Keratinocyte (primary cell): ENCODE data around the gene FLVCR2. TPM values are rescaled to one million over a fixed set of nuclear protein-coding genes. Genes with fewer than 3 reads are reported as not detected.

Experiments
- DNase-seq: peaks from one replicate; pipeline ENCODE4 v3.0.0-alpha.2; 2011; ENCODE audit warnings: low read depth, missing footprints, low spot score
- FAIRE-seq: peaks from 2 replicates; lab custom pipeline; 2011; peaks lifted over from hg19 to GRCh38; lab: Jason Lieb, UNC
- H2AFZ ChIP-seq: 2 replicates; pipeline ENCODE4 v1.6.0; 2012; ENCODE audit warnings: low read length, control low read depth, inconsistent platforms; ENCODE audit not compliant: control insufficient read depth
- H3K27ac ChIP-seq: 2 replicates; pipeline ENCODE4 v1.5.1; 2011; ENCODE audit warnings: low read length; ENCODE audit not compliant: control insufficient read depth, insufficient read depth
- H3K27me3 ChIP-seq: 3 replicates; pipeline ENCODE4 v1.6.0; 2011; ENCODE audit warnings: low read length; ENCODE audit not compliant: control insufficient read depth, insufficient read depth; ENCODE audit errors: extremely low read depth
- H3K36me3 ChIP-seq, 2 experiments: 2 replicates in 1 of 2; 3 replicates in 1 of 2; pipeline ENCODE4 v1.5.1; 2011; ENCODE audit warnings: low read length in 2 of 2, mild to moderate bottlenecking in 1 of 2; ENCODE audit not compliant: control insufficient read depth in 2 of 2, insufficient read depth in 2 of 2; ENCODE audit errors: extremely low read depth in 1 of 2
- H3K4me1 ChIP-seq: 3 replicates; pipeline ENCODE4 v1.5.1; 2011; ENCODE audit warnings: low read length; ENCODE audit not compliant: control insufficient read depth, insufficient read depth; ENCODE audit errors: extremely low read depth
- H3K4me2 ChIP-seq: 3 replicates; pipeline ENCODE4 v1.6.0; 2011; ENCODE audit warnings: low read depth, low read length; ENCODE audit not compliant: control insufficient read depth, insufficient read depth; ENCODE audit errors: extremely low read depth
- H3K4me3 ChIP-seq, 3 experiments: fragments of 200-600 bp in 1 of 3; sonication (generic) in 1 of 3; 2 replicates in 2 of 3; 3 replicates in 1 of 3; pipeline ENCODE4 v1.5.1; 2011 to 2016; ENCODE audit warnings: low read length in 3 of 3, mild to moderate bottlenecking in 3 of 3, control low read depth in 2 of 3, inconsistent platforms in 1 of 3, low read depth in 1 of 3, mixed read lengths in 1 of 3, mixed run types in 1 of 3, moderate library complexity in 1 of 3; ENCODE audit not compliant: control insufficient read depth in 2 of 3, insufficient read depth in 2 of 3; ENCODE audit errors: extremely low read depth in 1 of 3
- H3K79me2 ChIP-seq: 2 replicates; pipeline ENCODE4 v1.6.0; 2012; ENCODE audit warnings: low read length; ENCODE audit not compliant: control insufficient read depth, insufficient read depth
- H3K9ac ChIP-seq: 3 replicates; pipeline ENCODE4 v1.6.0; 2011; ENCODE audit warnings: low read length; ENCODE audit not compliant: control insufficient read depth, insufficient read depth; ENCODE audit errors: extremely low read depth
- H3K9me1 ChIP-seq: 3 replicates; pipeline ENCODE4 v1.6.0; 2011; ENCODE audit warnings: low read length; ENCODE audit not compliant: control insufficient read depth, insufficient read depth; ENCODE audit errors: extremely low read depth
- H3K9me3 ChIP-seq: 2 replicates; pipeline ENCODE4 v1.5.1; 2012; ENCODE audit warnings: low read depth, low read length; ENCODE audit not compliant: control insufficient read depth
- H4K20me1 ChIP-seq: 3 replicates; pipeline ENCODE4 v1.6.0; 2011; ENCODE audit warnings: low read length; ENCODE audit not compliant: control insufficient read depth, insufficient read depth; ENCODE audit errors: extremely low read depth
- CTCF ChIP-seq, 3 experiments: IDR thresholded peaks in 1 of 3; conservative IDR thresholded peaks in 1 of 3; optimal IDR thresholded peaks in 1 of 3; 2 replicates in 2 of 3; 3 replicates in 1 of 3; pipeline versions ENCODE3 to v1.5.1; 2011; ENCODE audit warnings: low read length in 3 of 3, mild to moderate bottlenecking in 3 of 3, moderate library complexity in 2 of 3, control low read depth in 1 of 3, inconsistent platforms in 1 of 3; ENCODE audit not compliant: insufficient read depth in 2 of 3; ENCODE audit errors: extremely low read depth in 1 of 3
- EZH2 ChIP-seq: IDR thresholded peaks from one replicate; pipeline ENCODE4 v1.6.1; 2012; ENCODE audit warnings: inconsistent platforms, mild to moderate bottlenecking, low read length, moderate library complexity
- dilution Hi-C: fragments of 300-500 bp; cut with MboI; formaldehyde crosslinking; loops from one replicate; pipeline ENCODE4 v1.7.0; 2020; ENCODE audit warnings: low sequenced_read_pairs; ENCODE audit not compliant: extremely low pct_ligation_motif_present
- polyA plus RNA-seq, 5 experiments: library from polyadenylated mRNA; depleted of rRNA in 3 of 5; stranded (reverse) in 3 of 5; stranded (forward) in 1 of 5; unstranded in 1 of 5; fragments of >200 nt; gene quantifications; 1 replicate in 1 of 5; 2 replicates in 3 of 5; 3 replicates in 1 of 5; pipeline versions ENCODE4 v1.2.1 to v1.2.3, GENCODE V29; 2011 to 2012; ENCODE audit warnings: missing spikeins in 2 of 5, low read depth in 1 of 5, low replicate concordance in 1 of 5

The FLVCR2 gene
- polyA plus RNA-seq, 1 donor (not counting 4 experiments of a cell fraction or from before 2014, with no cell fraction given) = 0.45 TPM

GRCh38 chr14:75563931-75564330, 14.5 kb upstream of the FLVCR2 start:
- no peaks in the 10 kb centered on the region for H3K9me3 ChIP-seq
- H3K79me2 ChIP-seq = no peaks in the 10 kb centered on the region
- H2AFZ ChIP-seq = no peak overlapping the region
- no peak overlapping the region for H3K27ac ChIP-seq
- H3K36me3 ChIP-seq = no peaks in the 10 kb centered on the region
- TF ChIP-seq EZH2 (no peak), CTCF (optimal IDR thresholded peaks at IDR 0.05 in 1 of 3, IDR thresholded peaks at IDR 0.05 in 1 of 3, conservative IDR thresholded peaks at IDR 0.05 in 1 of 3; ENCODE audit: extremely low read depth in 1 of 3, insufficient read depth in 2 of 3, low read length in 3 of 3) (no peak)
- DNase-seq (no peak), FAIRE-seq (no peak)
- no peak overlapping the region for H3K9ac ChIP-seq
- peaks cover 3% of the 10 kb centered on the region for H4K20me1 ChIP-seq
- peaks cover 18% of the 10 kb centered on the region for H3K4me1 ChIP-seq
- no peak overlapping the region for H3K4me2 ChIP-seq
- dilution Hi-C loops = no loop called here
- no peak overlapping the region for H3K4me3 ChIP-seq
- peaks cover 14% of the 10 kb centered on the region for H3K27me3 ChIP-seq
- peaks cover 2% of the 10 kb centered on the region for H3K9me1 ChIP-seq

GRCh38 chr14:75565056-75565455, 13.4 kb upstream of the FLVCR2 start:
- dilution Hi-C loops = no loop called here
- H3K9me3 ChIP-seq = no peaks in the 10 kb centered on the region
- no peak overlapping the region for H3K27ac ChIP-seq

More at GRCh38 chr14:75565056-75565455, 13.4 kb upstream of the FLVCR2 start:
- no peak overlapping the region for H3K9ac ChIP-seq
- no peak overlapping the region for H2AFZ ChIP-seq
- H3K36me3 ChIP-seq = no peaks in the 10 kb centered on the region
- FAIRE-seq (no peak), DNase-seq (no peak)
- no peaks in the 10 kb centered on the region for H3K9me1 ChIP-seq
- H3K79me2 ChIP-seq = no peaks in the 10 kb centered on the region
- H3K4me3 ChIP-seq = no peak overlapping the region
- H3K27me3 ChIP-seq = peaks cover 14% of the 10 kb centered on the region
- TF ChIP-seq CTCF (optimal IDR thresholded peaks at IDR 0.05 in 1 of 3, IDR thresholded peaks at IDR 0.05 in 1 of 3, conservative IDR thresholded peaks at IDR 0.05 in 1 of 3; ENCODE audit: extremely low read depth in 1 of 3, insufficient read depth in 2 of 3, low read length in 3 of 3) = no peak
- no peak for TF ChIP-seq EZH2
- H4K20me1 ChIP-seq = no peaks in the 10 kb centered on the region
- H3K4me2 ChIP-seq = no peak overlapping the region
- peaks cover 9% of the 10 kb centered on the region for H3K4me1 ChIP-seq
